ENCODE results near the gene CSF2.

CSF2 gene

DNA sequence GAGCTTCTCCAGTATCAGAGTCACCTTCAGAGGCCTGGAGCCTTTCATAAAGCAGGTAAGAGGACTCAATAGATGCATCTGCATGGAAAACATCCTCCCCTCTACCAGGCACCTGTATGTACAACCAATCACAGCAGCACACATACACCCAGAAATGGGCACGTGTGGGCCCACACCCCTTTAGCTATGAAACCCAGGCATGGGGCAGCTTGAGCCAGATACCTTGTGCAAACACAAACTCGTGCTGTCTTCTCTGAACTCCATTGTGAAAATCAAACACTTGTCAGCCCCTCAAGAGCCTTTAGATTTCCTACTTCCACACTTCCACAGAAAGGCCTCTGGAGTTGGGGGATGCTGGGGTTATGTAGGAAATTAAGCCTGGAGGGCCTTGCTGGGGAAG lies 1.1 kb upstream of the CSF2 start:
- Mint-ChIP-seq H3K4me3 (no peak overlapping the region), H3K9me3 (no peaks in the 10 kb centered on the region), H3K27ac (no peak overlapping the region), H3K36me3 (no peaks in the 10 kb centered on the region), H3K27me3 (no peaks in the 10 kb centered on the region), H3K4me1 (peaks cover 4% of the 10 kb centered on the region)

DNA sequence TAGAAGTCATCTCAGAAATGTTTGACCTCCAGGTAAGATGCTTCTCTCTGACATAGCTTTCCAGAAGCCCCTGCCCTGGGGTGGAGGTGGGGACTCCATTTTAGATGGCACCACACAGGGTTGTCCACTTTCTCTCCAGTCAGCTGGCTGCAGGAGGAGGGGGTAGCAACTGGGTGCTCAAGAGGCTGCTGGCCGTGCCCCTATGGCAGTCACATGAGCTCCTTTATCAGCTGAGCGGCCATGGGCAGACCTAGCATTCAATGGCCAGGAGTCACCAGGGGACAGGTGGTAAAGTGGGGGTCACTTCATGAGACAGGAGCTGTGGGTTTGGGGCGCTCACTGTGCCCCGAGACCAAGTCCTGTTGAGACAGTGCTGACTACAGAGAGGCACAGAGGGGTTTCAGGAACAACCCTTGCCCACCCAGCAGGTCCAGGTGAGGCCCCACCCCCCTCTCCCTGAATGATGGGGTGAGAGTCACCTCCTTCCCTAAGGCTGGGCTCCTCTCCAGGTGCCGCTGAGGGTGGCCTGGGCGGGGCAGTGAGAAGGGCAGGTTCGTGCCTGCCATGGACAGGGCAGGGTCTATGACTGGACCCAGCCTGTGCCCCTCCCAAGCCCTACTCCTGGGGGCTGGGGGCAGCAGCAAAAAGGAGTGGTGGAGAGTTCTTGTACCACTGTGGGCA lies 642 bp downstream of the CSF2 start:
- H3K27me3 Mint-ChIP-seq = no peaks in the 10 kb centered on the region
- H3K36me3 Mint-ChIP-seq = no peaks in the 10 kb centered on the region
- H3K27ac Mint-ChIP-seq = no peak overlapping the region
- H3K4me3 Mint-ChIP-seq = no peak overlapping the region
- no peaks in the 10 kb centered on the region for H3K9me3 Mint-ChIP-seq
- peaks cover 4% of the 10 kb centered on the region for H3K4me1 Mint-ChIP-seq

GRCh38 chr5:132074772-132075718 lies 1.5 kb downstream of the CSF2 start:
- H3K9me3 Mint-ChIP-seq = no peaks in the 10 kb centered on the region
- H3K27ac Mint-ChIP-seq = no peak overlapping the region
- H3K27me3 Mint-ChIP-seq = no peaks in the 10 kb centered on the region
- H3K4me1 Mint-ChIP-seq = peaks cover 4% of the 10 kb centered on the region
- H3K4me3 Mint-ChIP-seq = no peak overlapping the region
- no peaks in the 10 kb centered on the region for H3K36me3 Mint-ChIP-seq

GRCh38 chr5:132075719-132076077 lies 2.1 kb downstream of the CSF2 start:
- Mint-ChIP-seq H3K4me3 (no peak overlapping the region), H3K9me3 (no peaks in the 10 kb centered on the region), H3K27ac (no peak overlapping the region), H3K27me3 (no peaks in the 10 kb centered on the region), H3K4me1 (peaks cover 4% of the 10 kb centered on the region), H3K36me3 (no peaks in the 10 kb centered on the region)

GRCh38 chr5:132076202-132076830 lies 2.7 kb downstream of the CSF2 start:
- no peaks in the 10 kb centered on the region for H3K4me1 Mint-ChIP-seq
- H3K27me3 Mint-ChIP-seq = no peaks in the 10 kb centered on the region
- H3K36me3 Mint-ChIP-seq = no peaks in the 10 kb centered on the region
- H3K4me3 Mint-ChIP-seq = no peak overlapping the region
- no peak overlapping the region for H3K27ac Mint-ChIP-seq
- no peaks in the 10 kb centered on the region for H3K9me3 Mint-ChIP-seq

DNA sequence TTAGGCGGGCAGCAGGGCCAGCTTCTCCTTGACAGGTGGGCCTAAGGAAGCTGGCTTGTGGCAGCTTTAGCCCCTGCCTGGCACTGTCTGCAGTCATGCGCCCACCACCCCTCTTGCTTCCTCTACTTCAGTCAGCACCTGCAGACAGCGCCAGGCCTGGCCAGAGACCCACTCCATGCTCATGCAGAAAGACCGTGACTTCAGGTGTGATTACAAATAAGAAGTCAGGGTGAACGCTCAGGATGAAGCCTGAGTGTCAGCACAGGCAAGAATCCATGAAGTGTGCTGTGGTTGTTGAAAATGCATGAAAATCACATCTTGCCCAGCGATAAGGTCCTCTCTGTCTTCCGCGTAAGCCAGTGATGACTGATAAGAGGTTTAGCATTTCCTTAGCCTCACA lies 3.4 kb downstream of the CSF2 start:
- no peak overlapping the region for H3K4me3 Mint-ChIP-seq
- no peaks in the 10 kb centered on the region for H3K9me3 Mint-ChIP-seq
- H3K27me3 Mint-ChIP-seq = no peaks in the 10 kb centered on the region
- H3K27ac Mint-ChIP-seq = no peak overlapping the region
- no peaks in the 10 kb centered on the region for H3K36me3 Mint-ChIP-seq
- no peaks in the 10 kb centered on the region for H3K4me1 Mint-ChIP-seq

DNA sequence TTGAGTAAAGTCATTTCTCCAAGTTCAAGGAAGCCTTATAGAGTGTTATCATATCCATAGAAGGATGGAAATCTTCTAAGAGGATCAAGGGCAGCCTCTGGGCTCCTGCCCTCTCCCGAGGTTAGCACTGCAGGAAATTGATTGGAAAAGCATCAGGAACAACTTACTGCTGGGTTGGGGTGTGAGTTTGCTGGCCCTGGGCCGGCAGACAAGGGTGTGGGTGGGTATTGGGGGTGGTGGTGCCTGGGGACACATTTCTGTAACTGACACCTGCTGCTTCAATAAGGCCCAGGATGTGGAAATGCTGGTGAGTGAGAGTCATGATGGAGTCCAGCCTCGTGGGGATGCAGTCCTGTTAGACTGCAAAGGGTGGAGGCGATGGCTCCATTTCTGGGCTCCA lies 5.5 kb downstream of the CSF2 start:
- Mint-ChIP-seq H3K4me1 (peaks cover 9% of the 10 kb centered on the region), H3K36me3 (no peaks in the 10 kb centered on the region), H3K4me3 (no peak overlapping the region), H3K27me3 (no peaks in the 10 kb centered on the region), H3K9me3 (no peaks in the 10 kb centered on the region), H3K27ac (no peak overlapping the region)

DNA sequence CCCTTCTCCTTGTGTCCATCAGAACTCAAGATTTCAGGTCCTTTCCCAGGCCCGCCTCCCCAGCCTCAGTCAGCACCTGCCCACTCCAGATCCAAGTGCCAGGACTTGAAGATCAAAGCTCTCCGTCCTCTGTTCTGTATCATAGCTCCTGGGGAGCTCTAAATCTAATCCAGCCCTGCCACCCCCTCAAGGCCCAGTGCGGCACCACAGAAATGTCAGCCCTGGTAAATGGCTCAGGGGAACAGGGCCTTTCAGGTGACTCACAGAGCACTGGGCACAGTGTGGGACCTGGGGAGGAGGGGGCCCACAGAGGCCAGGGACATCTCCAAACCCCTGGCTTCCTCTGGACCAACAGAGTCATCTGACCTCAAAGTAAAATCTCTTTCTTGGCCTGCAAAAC lies 6.0 kb downstream of the CSF2 start:
- H3K4me1 Mint-ChIP-seq = peaks cover 9% of the 10 kb centered on the region
- H3K9me3 Mint-ChIP-seq = no peaks in the 10 kb centered on the region
- H3K36me3 Mint-ChIP-seq = no peaks in the 10 kb centered on the region
- H3K27me3 Mint-ChIP-seq = no peaks in the 10 kb centered on the region
- H3K27ac Mint-ChIP-seq = no peak overlapping the region
- no peak overlapping the region for H3K4me3 Mint-ChIP-seq

- H3K27me3 Mint-ChIP-seq = no peaks in the 10 kb centered on the region
- no peaks in the 10 kb centered on the region for H3K36me3 Mint-ChIP-seq
- no peaks in the 10 kb centered on the region for H3K9me3 Mint-ChIP-seq
- H3K27ac Mint-ChIP-seq = no peak overlapping the region
- no peak overlapping the region for H3K4me3 Mint-ChIP-seq
- peaks cover 9% of the 10 kb centered on the region for H3K4me1 Mint-ChIP-seq
Measured at GRCh38 chr5:132080595-132080994, 7.0 kb downstream of the CSF2 start.

DNA sequence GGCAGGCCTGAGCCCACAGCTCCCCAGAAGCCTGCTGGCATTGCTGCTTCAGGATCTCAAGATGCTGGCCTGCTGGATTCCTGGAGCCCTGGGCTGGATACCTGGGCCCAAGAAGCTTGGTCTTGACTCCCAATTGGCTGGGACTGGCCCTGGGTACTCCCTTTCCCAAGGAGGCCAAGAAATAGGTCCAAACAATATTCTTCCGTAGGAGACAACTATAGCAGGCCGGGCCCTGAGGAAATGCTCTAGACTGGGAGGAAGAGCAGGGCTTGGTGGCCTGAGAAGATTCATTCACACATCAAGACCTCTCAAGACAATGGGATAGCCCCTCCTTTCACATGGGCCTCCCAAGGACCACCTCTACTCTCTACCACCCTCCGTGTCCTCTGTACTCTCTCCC lies 7.9 kb downstream of the CSF2 start:
- Mint-ChIP-seq H3K27ac (no peak overlapping the region), H3K36me3 (no peaks in the 10 kb centered on the region), H3K4me3 (no peak overlapping the region), H3K4me1 (peaks cover 9% of the 10 kb centered on the region), H3K27me3 (no peaks in the 10 kb centered on the region), H3K9me3 (no peaks in the 10 kb centered on the region)

DNA sequence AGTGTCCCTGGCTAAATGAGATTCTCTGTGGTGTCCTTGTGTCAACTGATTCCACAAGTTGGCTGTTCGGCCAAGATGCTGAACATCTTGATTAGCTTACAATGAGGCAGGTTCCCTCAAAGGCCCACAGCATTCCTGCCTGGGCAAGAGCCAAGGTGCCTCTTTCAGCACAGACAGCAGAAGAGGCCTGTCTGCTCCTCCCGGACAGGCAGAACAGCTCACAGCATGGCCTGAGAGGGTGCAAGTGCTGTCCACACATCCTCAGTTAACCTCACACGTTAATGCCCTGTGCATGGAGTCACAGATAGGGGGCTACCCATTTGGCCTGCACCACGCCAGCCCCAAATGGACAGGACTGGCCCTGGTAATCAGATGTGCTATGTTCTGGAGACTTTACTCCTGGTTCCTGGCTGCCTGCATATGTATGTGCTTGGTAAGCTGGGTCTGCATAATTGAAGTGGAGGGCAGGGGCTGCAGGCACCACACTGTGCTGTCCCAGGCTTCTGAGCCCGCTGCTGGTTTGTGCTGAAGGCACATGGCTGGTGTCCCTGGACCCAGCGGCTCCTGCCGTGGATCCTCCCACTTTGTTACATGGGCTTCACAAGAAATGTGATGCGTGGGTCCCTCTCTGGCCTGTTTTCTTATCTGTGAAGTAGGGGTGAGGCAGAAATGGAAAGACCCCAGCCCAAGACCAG lies 8.9 kb downstream of the CSF2 start:
- H3K9me3 Mint-ChIP-seq = no peaks in the 10 kb centered on the region
- H3K27ac Mint-ChIP-seq = no peak overlapping the region
- no peaks in the 10 kb centered on the region for H3K36me3 Mint-ChIP-seq
- H3K27me3 Mint-ChIP-seq = no peaks in the 10 kb centered on the region
- no peak overlapping the region for H3K4me3 Mint-ChIP-seq
- peaks cover 9% of the 10 kb centered on the region for H3K4me1 Mint-ChIP-seq

DNA sequence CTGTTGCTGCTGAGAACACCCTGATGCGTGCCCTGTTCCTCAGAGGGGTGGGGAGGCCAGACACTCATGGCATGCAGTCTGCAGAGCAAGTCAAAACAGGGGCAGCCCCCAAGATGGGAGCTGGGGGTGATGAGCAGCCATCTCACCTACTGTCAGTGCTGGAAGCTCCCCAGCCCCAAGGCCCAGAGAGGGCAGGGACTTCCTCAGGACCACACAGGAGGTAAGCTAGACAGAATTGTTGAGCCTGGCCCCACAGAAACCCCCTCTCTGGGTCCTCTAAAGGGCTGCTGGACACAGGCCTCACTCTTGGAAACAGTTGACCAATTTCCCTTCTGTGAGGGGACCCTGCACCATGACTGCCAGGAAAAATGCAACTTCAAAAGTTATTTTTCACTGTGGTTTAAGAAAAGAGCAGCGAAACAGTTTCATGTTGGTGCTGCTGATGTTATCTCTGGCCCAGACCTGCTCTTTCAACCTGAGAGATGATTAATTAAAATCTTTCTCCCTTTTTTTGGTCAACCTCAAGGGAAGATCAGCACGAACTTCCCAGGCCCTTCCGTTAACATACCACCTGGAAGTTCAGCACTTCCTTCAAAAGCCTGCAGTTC lies 9.6 kb downstream of the CSF2 start:
- H3K36me3 Mint-ChIP-seq = no peaks in the 10 kb centered on the region
- peaks cover 9% of the 10 kb centered on the region for H3K4me1 Mint-ChIP-seq
- H3K9me3 Mint-ChIP-seq = no peaks in the 10 kb centered on the region
- H3K4me3 Mint-ChIP-seq = no peak overlapping the region
- no peaks in the 10 kb centered on the region for H3K27me3 Mint-ChIP-seq
- no peak overlapping the region for H3K27ac Mint-ChIP-seq

GRCh38 chr5:132085686-132086085 lies 12.1 kb downstream of the CSF2 start:
- no peaks in the 10 kb centered on the region for H3K27me3 Mint-ChIP-seq
- no peaks in the 10 kb centered on the region for H3K9me3 Mint-ChIP-seq
- no peaks in the 10 kb centered on the region for H3K36me3 Mint-ChIP-seq
- H3K4me3 Mint-ChIP-seq = no peak overlapping the region
- H3K27ac Mint-ChIP-seq = no peak overlapping the region
- H3K4me1 Mint-ChIP-seq = peaks cover 9% of the 10 kb centered on the region

DNA sequence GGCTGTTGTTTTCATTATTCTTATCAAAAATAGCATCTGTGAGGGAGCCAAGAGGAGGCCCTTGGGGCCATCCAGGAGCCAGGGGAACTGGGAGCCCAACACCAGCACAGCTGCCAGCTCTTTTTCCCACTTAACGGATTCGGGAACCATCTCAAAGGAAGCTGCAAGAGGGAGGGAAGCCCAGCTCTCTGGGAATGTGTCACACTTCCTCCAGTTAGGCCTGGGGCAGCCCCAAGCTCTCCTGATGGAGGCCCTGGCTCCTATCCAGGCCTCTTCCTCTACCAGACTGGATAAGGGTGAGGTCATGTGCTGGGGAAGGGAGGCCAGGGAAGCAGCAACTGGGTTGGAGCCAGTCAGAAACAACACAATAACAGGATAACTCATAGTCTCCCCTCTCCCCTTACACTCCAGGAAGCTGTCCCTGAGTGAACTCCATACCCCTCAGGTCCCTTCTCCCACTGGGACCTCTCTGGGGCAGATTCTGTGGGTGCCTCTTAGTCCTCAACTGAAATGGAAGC lies 12.7 kb downstream of the CSF2 start:
- Mint-ChIP-seq H3K27ac (no peak overlapping the region), H3K36me3 (no peaks in the 10 kb centered on the region), H3K4me1 (peaks cover 9% of the 10 kb centered on the region), H3K4me3 (no peak overlapping the region), H3K27me3 (no peaks in the 10 kb centered on the region), H3K9me3 (no peaks in the 10 kb centered on the region)

GRCh38 chr5:132087176-132087575 lies 13.6 kb downstream of the CSF2 start:
- no peaks in the 10 kb centered on the region for H3K36me3 Mint-ChIP-seq
- no peak overlapping the region for H3K4me3 Mint-ChIP-seq
- peaks cover 9% of the 10 kb centered on the region for H3K4me1 Mint-ChIP-seq
- no peaks in the 10 kb centered on the region for H3K27me3 Mint-ChIP-seq
- H3K27ac Mint-ChIP-seq = no peak overlapping the region
- H3K9me3 Mint-ChIP-seq = no peaks in the 10 kb centered on the region

All from activated naive CD4-positive, alpha-beta T cell treated with anti-CD3 and anti-CD28 coated beads, Interleukin-2, amount 50 U/mL, for 24 hours (primary cell).